ENCODE results near the gene KCNA2.

KCNA2 gene

DNA sequence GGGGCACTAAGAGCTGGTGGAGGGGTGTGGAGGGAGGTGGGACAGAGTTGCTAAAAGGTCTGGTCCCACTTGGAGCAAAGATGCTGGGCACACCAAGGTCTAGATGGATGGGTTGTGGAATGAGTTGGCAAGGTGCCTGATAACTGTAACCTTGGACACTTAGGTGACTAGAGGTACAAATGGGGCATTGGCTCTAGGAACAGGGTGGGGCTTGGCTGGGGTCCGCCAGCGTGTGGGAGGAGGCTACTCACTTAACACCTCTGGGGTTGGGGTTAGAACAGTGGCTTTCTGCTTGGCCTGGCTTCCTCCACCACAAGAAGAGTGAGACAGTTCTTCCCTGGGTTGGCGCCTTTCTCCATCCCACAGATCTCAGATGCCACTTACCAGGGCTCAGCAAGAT, 17.2 kb downstream of the KCNA2 start:
- no peak for TF ChIP-seq ZFX (IDR thresholded peaks at IDR 0.05)
- TF ChIP-seq, protein P1, sequence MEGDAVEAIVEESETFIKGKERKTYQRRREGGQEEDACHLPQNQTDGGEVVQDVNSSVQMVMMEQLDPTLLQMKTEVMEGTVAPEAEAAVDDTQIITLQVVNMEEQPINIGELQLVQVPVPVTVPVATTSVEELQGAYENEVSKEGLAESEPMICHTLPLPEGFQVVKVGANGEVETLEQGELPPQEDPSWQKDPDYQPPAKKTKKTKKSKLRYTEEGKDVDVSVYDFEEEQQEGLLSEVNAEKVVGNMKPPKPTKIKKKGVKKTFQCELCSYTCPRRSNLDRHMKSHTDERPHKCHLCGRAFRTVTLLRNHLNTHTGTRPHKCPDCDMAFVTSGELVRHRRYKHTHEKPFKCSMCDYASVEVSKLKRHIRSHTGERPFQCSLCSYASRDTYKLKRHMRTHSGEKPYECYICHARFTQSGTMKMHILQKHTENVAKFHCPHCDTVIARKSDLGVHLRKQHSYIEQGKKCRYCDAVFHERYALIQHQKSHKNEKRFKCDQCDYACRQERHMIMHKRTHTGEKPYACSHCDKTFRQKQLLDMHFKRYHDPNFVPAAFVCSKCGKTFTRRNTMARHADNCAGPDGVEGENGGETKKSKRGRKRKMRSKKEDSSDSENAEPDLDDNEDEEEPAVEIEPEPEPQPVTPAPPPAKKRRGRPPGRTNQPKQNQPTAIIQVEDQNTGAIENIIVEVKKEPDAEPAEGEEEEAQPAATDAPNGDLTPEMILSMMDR (conservative IDR thresholded peaks at IDR 0.05) = no peak

DNA sequence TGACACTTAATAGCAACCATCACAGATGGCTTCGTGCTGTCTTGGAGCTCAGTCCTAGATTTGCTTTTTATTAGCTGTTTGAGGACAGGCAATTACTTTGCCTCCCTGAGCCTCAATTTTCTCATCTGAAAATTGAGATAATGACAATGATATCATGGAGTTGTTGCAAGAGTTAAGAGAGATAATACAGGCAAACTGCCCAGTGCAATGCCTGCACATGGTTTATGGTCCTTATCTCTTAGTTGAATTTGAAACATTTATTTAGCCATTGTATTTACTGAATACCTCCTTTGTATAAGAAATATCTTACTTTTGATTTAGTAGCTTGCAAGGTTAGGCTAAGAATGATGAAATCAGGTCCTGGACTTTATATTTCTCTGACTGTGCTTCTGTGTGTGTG, 17.7 kb downstream of the KCNA2 start:
- H3K27ac ChIP-seq = no peak overlapping the region
- no peak for TF ChIP-seq ZFX (IDR thresholded peaks at IDR 0.05)
- TF ChIP-seq, protein P1 (conservative IDR thresholded peaks at IDR 0.05) = no peak

More for the DNA sequence above, 17.2 kb downstream of the KCNA2 start:
- H3K27ac ChIP-seq = no peak overlapping the region

DNA sequence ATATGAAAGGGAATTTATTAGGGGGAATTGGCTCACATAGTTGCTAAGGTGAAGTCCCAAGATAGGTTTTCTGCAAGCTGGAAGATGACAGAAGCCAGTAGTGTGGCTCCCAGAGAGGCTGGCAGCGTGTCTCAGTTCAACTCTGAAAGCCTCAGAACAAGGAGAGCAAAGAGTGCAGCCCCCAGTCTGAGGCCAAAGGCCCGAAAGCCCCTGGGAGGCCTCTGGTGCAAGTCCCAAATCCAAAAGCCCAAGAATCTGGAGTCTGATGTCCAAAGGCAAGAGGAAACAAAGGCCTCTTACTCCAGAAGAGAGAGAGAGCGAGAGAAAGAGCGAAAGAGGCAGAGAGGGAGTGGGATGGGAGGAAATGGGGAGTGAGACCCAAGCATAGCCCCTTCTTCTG, 18.3 kb downstream of the KCNA2 start:
- TF ChIP-seq ZFX (IDR thresholded peaks at IDR 0.05) = no peak
- TF ChIP-seq, protein P1 (conservative IDR thresholded peaks at IDR 0.05) = no peak

DNA sequence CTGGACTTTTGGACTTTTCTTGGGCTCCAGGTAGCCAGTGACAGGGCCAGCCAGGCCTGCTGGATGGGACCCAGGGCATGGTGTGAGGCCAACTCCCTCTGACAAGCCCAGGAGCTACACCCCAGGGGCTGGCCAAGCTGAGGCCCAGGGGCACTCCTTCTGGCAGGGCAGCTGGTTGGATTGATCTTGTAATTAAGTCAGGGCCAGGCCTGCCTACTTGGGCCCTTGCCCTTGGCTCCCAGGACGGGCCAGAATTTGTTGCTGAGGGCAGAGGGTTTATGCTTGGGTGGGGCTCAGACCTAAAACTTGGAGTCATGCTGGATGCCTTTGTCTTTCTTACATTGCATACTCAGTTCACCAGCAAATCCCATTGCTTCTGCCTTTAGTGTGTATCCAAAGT, 20.7 kb downstream of the KCNA2 start:
- TF ChIP-seq, protein P1 (conservative IDR thresholded peaks at IDR 0.05) = no peak
- no peak for TF ChIP-seq ZFX (IDR thresholded peaks at IDR 0.05)

More for the DNA sequence above, 18.3 kb downstream of the KCNA2 start:
- H3K27ac ChIP-seq = no peak overlapping the region

DNA sequence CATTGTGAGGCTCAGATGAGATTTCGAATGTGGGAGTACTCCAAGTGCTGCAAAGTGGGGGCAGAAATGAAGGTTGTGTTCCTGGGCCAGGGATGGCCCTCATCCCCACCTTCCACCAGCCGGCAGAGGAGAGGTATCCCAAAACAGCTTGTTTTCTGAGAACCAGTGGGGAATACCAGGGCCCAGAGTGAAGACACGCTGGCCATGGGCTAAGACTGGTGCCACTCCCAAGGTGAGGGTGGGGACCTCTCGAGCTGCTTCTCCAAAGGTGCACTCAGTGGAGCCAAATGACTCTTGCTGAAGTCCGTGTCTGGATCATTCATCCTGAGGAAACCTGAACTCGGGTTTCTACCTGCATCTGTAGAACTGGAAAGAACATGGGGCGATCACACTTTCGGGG, 22.1 kb downstream of the KCNA2 start:
- TF ChIP-seq ZFX (IDR thresholded peaks at IDR 0.05) = no peak
- TF ChIP-seq, protein P1 (conservative IDR thresholded peaks at IDR 0.05) = no peak
- no peak overlapping the region for H3K27ac ChIP-seq

More for the DNA sequence above, 20.7 kb downstream of the KCNA2 start:
- no peak overlapping the region for H3K27ac ChIP-seq

DNA sequence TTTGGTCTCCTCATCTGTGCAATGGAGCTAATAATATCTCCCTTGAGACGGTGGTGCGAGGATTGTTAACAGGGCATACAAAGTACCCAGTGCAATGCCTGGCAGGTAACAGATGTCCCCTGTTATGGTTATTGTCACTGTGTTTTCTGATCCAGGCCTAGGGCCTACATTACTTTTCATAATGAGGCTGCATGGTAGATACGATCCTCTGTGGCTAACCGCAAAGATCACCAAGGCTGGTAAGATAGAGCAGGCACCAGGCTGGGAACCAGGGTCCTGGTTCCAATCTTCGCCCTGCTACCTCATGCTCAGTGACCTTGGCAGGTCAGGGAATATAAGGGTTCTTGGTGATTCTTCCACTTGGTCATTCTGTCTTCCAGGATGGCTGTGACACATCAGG, 22.7 kb downstream of the KCNA2 start:
- no peak for TF ChIP-seq ZFX (IDR thresholded peaks at IDR 0.05)
- TF ChIP-seq, protein P1 (conservative IDR thresholded peaks at IDR 0.05) = no peak

DNA sequence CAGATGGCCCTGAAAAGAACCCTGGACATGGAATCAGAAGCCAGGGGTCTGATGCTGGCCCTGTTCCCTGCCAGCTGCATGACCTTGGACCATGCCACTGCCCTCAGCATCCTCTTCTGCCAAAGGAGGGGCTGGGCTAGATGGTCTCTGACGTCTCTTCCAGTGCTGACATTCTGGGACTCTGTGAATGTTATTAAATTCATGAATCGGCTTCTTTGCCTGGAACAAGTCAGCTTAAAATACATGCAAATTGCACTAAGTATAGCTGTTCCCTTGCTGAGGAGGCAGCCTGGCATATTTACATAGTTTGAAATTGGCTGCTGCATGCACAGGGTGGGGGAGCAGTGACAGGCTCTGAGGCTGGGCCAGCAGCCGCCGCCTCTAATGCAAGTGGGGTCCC, 23.8 kb downstream of the KCNA2 start:
- TF ChIP-seq ZFX (IDR thresholded peaks at IDR 0.05) = no peak
- TF ChIP-seq, protein P1 (conservative IDR thresholded peaks at IDR 0.05) = no peak

More for the DNA sequence above, 22.7 kb downstream of the KCNA2 start:
- H3K27ac ChIP-seq = no peak overlapping the region

More for the DNA sequence above, 23.8 kb downstream of the KCNA2 start:
- no peak overlapping the region for H3K27ac ChIP-seq

Data from C4-2B (cell line).